IMR-90 (cell line): Measurements from ENCODE around the gene KMT2E.

ENCODE experiments used
- BHLHE40 ChIP-seq: fragments of 150-350 bp; IDR thresholded peaks from 2 replicates; pipeline ENCODE4 v1.6.1; 2016; ENCODE audit warnings: mild to moderate bottlenecking, low read depth, low read length
- CEBPB ChIP-seq: IDR thresholded peaks from 2 replicates; pipeline ENCODE4 v1.6.1; 2012; ENCODE audit warnings: low read depth, low read length, improper control_type of control experiment
- CHD1 ChIP-seq: IDR thresholded peaks from 2 replicates; pipeline ENCODE4 v1.6.1; 2012; ENCODE audit warnings: low read depth, low read length, improper control_type of control experiment
- MAFK ChIP-seq: IDR thresholded peaks from 2 replicates; pipeline ENCODE4 v1.6.1; 2012; ENCODE audit warnings: low read depth, low read length, improper control_type of control experiment
- MAZ ChIP-seq: IDR thresholded peaks from 2 replicates; pipeline ENCODE4 v1.6.1; 2012; ENCODE audit warnings: low read depth, mild to moderate bottlenecking, low read length, improper control_type of control experiment, moderate library complexity, borderline replicate concordance
- MXI1 ChIP-seq: IDR thresholded peaks from 2 replicates; pipeline ENCODE4 v1.6.1; 2012; ENCODE audit warnings: low read depth, mild to moderate bottlenecking, low read length, moderate library complexity, borderline replicate concordance
- NFE2L2 ChIP-seq: fragments of 150-350 bp; IDR thresholded peaks from 2 replicates; pipeline ENCODE4 v1.6.1; 2016; ENCODE audit warnings: low read depth, mild to moderate bottlenecking, low read length
- POLR2A ChIP-seq: IDR thresholded peaks from 2 replicates; pipeline ENCODE4 v1.6.1; 2012; ENCODE audit warnings: mild to moderate bottlenecking, low read depth, low read length
- RCOR1 ChIP-seq: IDR thresholded peaks from 2 replicates; pipeline ENCODE4 v1.6.1; 2012; ENCODE audit warnings: mild to moderate bottlenecking, low read length, improper control_type of control experiment; ENCODE audit not compliant: insufficient replicate concordance
- RFX5 ChIP-seq: IDR thresholded peaks from 2 replicates; pipeline ENCODE4 v1.8.0; 2012; ENCODE audit warnings: low read depth, mild to moderate bottlenecking, low read length, moderate library complexity
- SMC3 ChIP-seq: fragments of 150-350 bp; IDR thresholded peaks from 2 replicates; pipeline ENCODE4 v1.6.1; 2016; ENCODE audit warnings: low read depth, mild to moderate bottlenecking, antibody characterized with exemption, low read length, moderate library complexity
- TF ChIP-seq, protein P1 (sequence below): conservative IDR thresholded peaks from 2 replicates; pipeline ENCODE4 v1.5.1; 2012; ENCODE audit warnings: mild to moderate bottlenecking, low read depth, low read length, improper control_type of control experiment
- TF ChIP-seq, protein P2 (sequence below): fragments of 150-350 bp; IDR thresholded peaks from 2 replicates; pipeline ENCODE4 v1.6.1; 2017; ENCODE audit warnings: mild to moderate bottlenecking, antibody characterized with exemption, low read length, low read depth

GRCh38 chr7:105073143-105073542 lies 59.1 kb downstream of the KMT2E start:
- TF ChIP-seq, protein P1, sequence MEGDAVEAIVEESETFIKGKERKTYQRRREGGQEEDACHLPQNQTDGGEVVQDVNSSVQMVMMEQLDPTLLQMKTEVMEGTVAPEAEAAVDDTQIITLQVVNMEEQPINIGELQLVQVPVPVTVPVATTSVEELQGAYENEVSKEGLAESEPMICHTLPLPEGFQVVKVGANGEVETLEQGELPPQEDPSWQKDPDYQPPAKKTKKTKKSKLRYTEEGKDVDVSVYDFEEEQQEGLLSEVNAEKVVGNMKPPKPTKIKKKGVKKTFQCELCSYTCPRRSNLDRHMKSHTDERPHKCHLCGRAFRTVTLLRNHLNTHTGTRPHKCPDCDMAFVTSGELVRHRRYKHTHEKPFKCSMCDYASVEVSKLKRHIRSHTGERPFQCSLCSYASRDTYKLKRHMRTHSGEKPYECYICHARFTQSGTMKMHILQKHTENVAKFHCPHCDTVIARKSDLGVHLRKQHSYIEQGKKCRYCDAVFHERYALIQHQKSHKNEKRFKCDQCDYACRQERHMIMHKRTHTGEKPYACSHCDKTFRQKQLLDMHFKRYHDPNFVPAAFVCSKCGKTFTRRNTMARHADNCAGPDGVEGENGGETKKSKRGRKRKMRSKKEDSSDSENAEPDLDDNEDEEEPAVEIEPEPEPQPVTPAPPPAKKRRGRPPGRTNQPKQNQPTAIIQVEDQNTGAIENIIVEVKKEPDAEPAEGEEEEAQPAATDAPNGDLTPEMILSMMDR, result no peak
- TF ChIP-seq, protein P2, sequence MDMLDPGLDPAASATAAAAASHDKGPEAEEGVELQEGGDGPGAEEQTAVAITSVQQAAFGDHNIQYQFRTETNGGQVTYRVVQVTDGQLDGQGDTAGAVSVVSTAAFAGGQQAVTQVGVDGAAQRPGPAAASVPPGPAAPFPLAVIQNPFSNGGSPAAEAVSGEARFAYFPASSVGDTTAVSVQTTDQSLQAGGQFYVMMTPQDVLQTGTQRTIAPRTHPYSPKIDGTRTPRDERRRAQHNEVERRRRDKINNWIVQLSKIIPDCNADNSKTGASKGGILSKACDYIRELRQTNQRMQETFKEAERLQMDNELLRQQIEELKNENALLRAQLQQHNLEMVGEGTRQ, result no peak
- TF ChIP-seq RFX5 (no peak), BHLHE40 (no peak), MXI1 (no peak), POLR2A (no peak), CHD1 (no peak), MAFK (no peak), NFE2L2 (no peak), CEBPB (no peak), MAZ (no peak), RCOR1 (no peak), SMC3 (no peak)
